GM10266 (cell line): ENCODE measurements around the gene TNFRSF19.
"Not testable (repeated sequence)": the region's sequence is repeated elsewhere in the genome, so short reads cannot be mapped to it uniquely, and the experiment has no call there.

ENCODE experiments used
- DNase-seq: peaks from one replicate; pipeline ENCODE4 v3.0.0; 2012; ENCODE audit errors: extremely low spot score
- CTCF ChIP-seq: IDR thresholded peaks from 2 replicates; pipeline ENCODE4 v1.5.1; 2012; ENCODE audit warnings: mild to moderate bottlenecking, low read depth; ENCODE audit not compliant: control insufficient read depth, insufficient read depth; ENCODE audit errors: missing control alignments

The TNFRSF19 gene

GRCh38 chr13:23592596-23592995 lies 22.4 kb downstream of the TNFRSF19 start:
- no peak for DNase-seq
- TF ChIP-seq CTCF = no peak

- no peak for DNase-seq
- TF ChIP-seq CTCF = no peak
Observed at GRCh38 chr13:23593148-23593547, 22.9 kb downstream of the TNFRSF19 start.

- DNase-seq = not testable (repeated sequence)
Observed at GRCh38 chr13:23594290-23594689, 24.1 kb downstream of the TNFRSF19 start.

- TF ChIP-seq CTCF = no peak
- no peak for DNase-seq
Observed at GRCh38 chr13:23598369-23598768, 28.2 kb downstream of the TNFRSF19 start.

- TF ChIP-seq CTCF = no peak
- DNase-seq = no peak
Observed at GRCh38 chr13:23599083-23599925, 29.1 kb downstream of the TNFRSF19 start.

GRCh38 chr13:23600100-23600499 lies 29.9 kb downstream of the TNFRSF19 start:
- DNase-seq = no peak
- TF ChIP-seq CTCF = no peak

DNA sequence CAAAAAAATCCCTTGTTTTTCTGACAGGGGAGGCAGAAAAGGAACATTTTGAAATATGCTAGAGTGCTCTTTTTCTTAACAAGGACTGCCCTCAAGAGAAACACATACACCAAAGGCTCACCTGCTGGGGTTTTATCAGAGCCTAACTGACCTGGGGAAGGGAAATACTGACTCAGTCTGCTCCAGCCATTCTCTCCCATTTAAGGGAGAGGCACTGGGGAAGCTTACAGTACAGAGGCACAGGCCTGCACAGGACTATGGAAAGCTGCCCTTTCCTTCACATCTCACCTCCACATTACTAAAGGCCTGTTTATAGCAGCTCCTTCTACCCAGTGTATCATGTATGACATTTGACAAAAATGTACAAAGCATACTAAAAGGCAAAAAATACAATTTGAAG lies 30.3 kb downstream of the TNFRSF19 start:
- DNase-seq = no peak

More for the DNA sequence above, 30.3 kb downstream of the TNFRSF19 start:
- no peak for TF ChIP-seq CTCF
